ENCODE measurements around the gene FIG4.
"Not testable (repeated sequence)": the region's sequence is repeated elsewhere in the genome, so short reads cannot be mapped to it uniquely, and the experiment has no call there.

FIG4 gene

GRCh38 chr6:109705258-109705657 is 14.2 kb downstream of the FIG4 start:
- peak; percentile 93 for DNase-seq

- DNase-seq: no peak
Observed at GRCh38 chr6:109706513-109706912, 15.4 kb downstream of the FIG4 start.

- DNase-seq: not testable (repeated sequence)
Observed at GRCh38 chr6:109708099-109708498, 17.0 kb downstream of the FIG4 start.

- no peak for DNase-seq
Observed at GRCh38 chr6:109713097-109713496, 22.0 kb downstream of the FIG4 start.

- no peak for DNase-seq
Observed at GRCh38 chr6:109714166-109714565, 23.1 kb downstream of the FIG4 start.

- no peak for DNase-seq
Observed at GRCh38 chr6:109714611-109715010, 23.5 kb downstream of the FIG4 start.

- no peak for DNase-seq
Observed at GRCh38 chr6:109715616-109716015, 24.5 kb downstream of the FIG4 start.

- no peak for DNase-seq
Observed at GRCh38 chr6:109717971-109718370, 26.9 kb downstream of the FIG4 start.

- DNase-seq: no peak
Observed at GRCh38 chr6:109718991-109719390, 27.9 kb downstream of the FIG4 start.

- DNase-seq: no peak
Observed at GRCh38 chr6:109720311-109720710, 29.2 kb downstream of the FIG4 start.

GRCh38 chr6:109722011-109722410 is 30.9 kb downstream of the FIG4 start:
- no peak for DNase-seq

GRCh38 chr6:109722564-109723254 is 31.6 kb downstream of the FIG4 start:
- DNase-seq: no peak

GRCh38 chr6:109725250-109725649 is 34.2 kb downstream of the FIG4 start:
- DNase-seq: not testable (repeated sequence)

GRCh38 chr6:109736273-109737025 is 45.4 kb downstream of the FIG4 start:
- no peak for DNase-seq

GRCh38 chr6:109738255-109738654 is 47.2 kb downstream of the FIG4 start:
- no peak for DNase-seq

- DNase-seq: no peak
Observed at GRCh38 chr6:109738667-109739066, 47.6 kb downstream of the FIG4 start.

- DNase-seq: peak; percentile 2
Observed at GRCh38 chr6:109739686-109740085, 48.6 kb downstream of the FIG4 start.

GRCh38 chr6:109740787-109741186 is 49.7 kb downstream of the FIG4 start:
- DNase-seq: no peak

- DNase-seq: no peak
Observed at GRCh38 chr6:109743739-109744138, 52.6 kb downstream of the FIG4 start.

GRCh38 chr6:109744779-109745178 is 53.7 kb downstream of the FIG4 start:
- DNase-seq: not testable (repeated sequence)

- DNase-seq: no peak
Observed at GRCh38 chr6:109747221-109747620, 56.1 kb downstream of the FIG4 start.

- no peak for DNase-seq
Observed at GRCh38 chr6:109759098-109759955, 68.2 kb downstream of the FIG4 start.

- DNase-seq: no peak
Observed at GRCh38 chr6:109760208-109760607, 69.1 kb downstream of the FIG4 start.

- no peak for DNase-seq
Observed at GRCh38 chr6:109762166-109762565, 71.1 kb downstream of the FIG4 start.
